PC-3 (cell line): Measurements from ENCODE around the gene SPIRE2. TPM values are rescaled to one million over a fixed set of nuclear protein-coding genes. Genes with fewer than 3 reads are reported as not detected.

Source experiments
- ATAC-seq: fragments of 200-7000 bp; cut with Tn5 transposase; 2 replicates; pipeline ENCODE4 v1.9.1; 2020; ENCODE audit warnings: mild to moderate bottlenecking, moderate library complexity
- BruUV-seq: library from RNA; stranded (reverse); fragments of 400-500 nt; replicated peaks from 2 replicates; lab custom pipeline; 2021; lab: Mats Ljungman, UMichigan
- CTCF ChIA-PET: fragments of 300-600 bp; sonication (Branson Sonifier 250); formaldehyde crosslinking; loops from one replicate; lab custom pipeline; 2022; ENCODE audit warnings: antibody characterized with exemption; lab: Charles Lee
- POLR2A ChIA-PET: fragments of 300-600 bp; sonication (Branson Sonifier 250); formaldehyde crosslinking; loops from one replicate; lab custom pipeline; 2022; ENCODE audit warnings: antibody characterized with exemption; ENCODE audit not compliant: unreplicated experiment; lab: Charles Lee
- DNase-seq: peaks from one replicate; pipeline ENCODE4 v3.0.0-alpha.2; 2015
- H2AFZ ChIP-seq: fragments of 300-600 bp; sonication (generic); 2 replicates; pipeline ENCODE4 v1.6.0; 2016; ENCODE audit warnings: antibody characterized with exemption, low read length
- H3F3A ChIP-seq: fragments of 300-600 bp; sonication (generic); one replicate; pipeline ENCODE4 v1.6.0; 2017; ENCODE audit warnings: antibody characterized with exemption, low read length, control low read depth, mild to moderate bottlenecking; ENCODE audit not compliant: unreplicated experiment
- H3K27ac ChIP-seq: fragments of 300-600 bp; sonication (generic); 2 replicates; pipeline ENCODE4 v1.5.1; 2016; ENCODE audit warnings: mild to moderate bottlenecking, low read length
- H3K27me3 ChIP-seq: fragments of 300-600 bp; sonication (generic); 2 replicates; pipeline ENCODE4 v1.6.1; 2016; ENCODE audit warnings: low read length, mixed read lengths
- H3K36me3 ChIP-seq: fragments of 300-600 bp; sonication (generic); 2 replicates; pipeline ENCODE4 v1.6.1; 2016; ENCODE audit warnings: low read depth, mixed run types, low read length, mixed read lengths
- H3K4me1 ChIP-seq: fragments of 300-600 bp; sonication (generic); 2 replicates; pipeline ENCODE4 v1.5.1; 2016; ENCODE audit warnings: low read length; ENCODE audit not compliant: insufficient read depth
- H3K4me2 ChIP-seq: fragments of 300-600 bp; sonication (generic); 2 replicates; pipeline ENCODE4 v1.6.0; 2016; ENCODE audit warnings: low read length
- H3K4me3 ChIP-seq: fragments of 300-600 bp; sonication (generic); 2 replicates; pipeline ENCODE4 v1.5.1; 2016; ENCODE audit warnings: mild to moderate bottlenecking, low read length, mixed read lengths
- H3K79me2 ChIP-seq: fragments of 300-600 bp; sonication (generic); 2 replicates; pipeline ENCODE4 v1.6.1; 2017; ENCODE audit warnings: low read length, mixed read lengths
- H3K9ac ChIP-seq: fragments of 300-600 bp; sonication (generic); 2 replicates; pipeline ENCODE4 v1.6.0; 2016; ENCODE audit warnings: mild to moderate bottlenecking, low read length
- H3K9me2 ChIP-seq: fragments of 300-600 bp; sonication (generic); replicated peaks from 2 replicates; pipeline ENCODE4 v1.6.1; 2016; ENCODE audit warnings: mixed run types, low read length, mixed read lengths
- H3K9me3 ChIP-seq: fragments of 300-600 bp; sonication (generic); 2 replicates; pipeline ENCODE4 v1.6.1; 2016; ENCODE audit warnings: low read length, mixed read lengths
- H4K20me1 ChIP-seq: fragments of 300-600 bp; sonication (generic); 2 replicates; pipeline ENCODE4 v1.6.1; 2016; ENCODE audit warnings: low read length, mixed read lengths
- EZH2 ChIP-seq: fragments of 300-600 bp; sonication (generic); IDR thresholded peaks from one replicate; pipeline ENCODE4 v1.6.1; 2017; ENCODE audit warnings: antibody characterized with exemption, mild to moderate bottlenecking, low read length; ENCODE audit not compliant: unreplicated experiment
- EZH2phosphoT487 ChIP-seq: fragments of 300-600 bp; sonication (generic); IDR thresholded peaks from 2 replicates; pipeline ENCODE4 v1.6.1; 2018; ENCODE audit warnings: mild to moderate bottlenecking, antibody characterized with exemption, low read length, borderline replicate concordance
- intact Hi-C: fragments of 100-400 bp; cut with micrococcal nuclease; formaldehyde crosslinking; loops from 2 replicates; pipeline ENCODE4 v1.9.0; 2023
- total RNA-seq: library from RNA; depleted of rRNA; stranded (reverse); fragments of >200 nt; gene quantifications from 2 replicates; pipeline ENCODE4 v1.2.3, GENCODE V29; 2014
- TF ChIP-seq, protein P1 (sequence below): fragments of 300-600 bp; sonication (generic); conservative IDR thresholded peaks from 2 replicates; pipeline ENCODE4 v1.5.1; 2017; ENCODE audit warnings: antibody characterized with exemption, low read depth, mild to moderate bottlenecking, low read length

Gene SPIRE2
- total RNA-seq, 1 experiment from 2014 or later, result 13.2 TPM

DNA sequence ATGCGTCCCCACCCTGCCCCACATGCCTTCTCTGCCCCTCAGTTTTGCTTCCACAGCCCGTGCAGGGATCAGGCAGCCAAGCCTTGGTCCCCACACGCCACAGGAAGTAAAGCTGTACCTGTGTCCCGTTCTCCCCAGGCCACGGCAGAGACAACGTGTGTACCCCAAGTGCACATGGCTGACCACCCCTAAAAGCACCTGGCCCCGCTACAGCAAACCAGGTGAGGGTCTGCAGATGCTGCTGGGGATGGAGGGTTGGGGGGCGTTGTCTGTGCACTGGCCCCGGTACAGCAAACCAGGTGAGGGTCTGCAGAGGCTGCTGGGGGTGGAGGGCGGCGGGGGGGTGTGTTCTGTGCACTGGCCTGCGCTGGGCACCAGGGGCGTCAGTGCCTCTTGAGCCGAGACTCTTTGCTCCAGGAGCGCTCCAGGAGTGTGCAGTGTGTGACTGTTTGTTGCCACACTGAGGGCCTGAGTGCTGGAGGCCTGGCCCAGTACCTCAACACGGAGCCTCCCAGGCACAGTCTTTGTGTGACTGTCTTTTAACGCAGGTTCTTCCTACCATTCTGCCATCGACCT, 63.9 kb downstream of the SPIRE2 start:
- intact Hi-C loops, result no loop called here
- Histone ChIP-seq H3K27me3 (no peaks in the 10 kb centered on the region), H2AFZ (no peak overlapping the region), H3K9ac (no peak overlapping the region), H3K79me2 (no peaks in the 10 kb centered on the region), H3K9me3 (no peaks in the 10 kb centered on the region), H4K20me1 (no peaks in the 10 kb centered on the region), H3K36me3 (peaks cover 7% of the 10 kb centered on the region; the same call in 1 of the 2 replicates), H3K27ac (no peak overlapping the region), H3K4me2 (no peak overlapping the region), H3K9me2 (no peaks in the 10 kb centered on the region), H3K4me3 (no peak overlapping the region), H3F3A (no peaks in the 10 kb centered on the region), H3K4me1 (no peaks in the 10 kb centered on the region)
- TF ChIP-seq EZH2phosphoT487 (no peak), EZH2 (no peak)
- TF ChIP-seq, protein P1, sequence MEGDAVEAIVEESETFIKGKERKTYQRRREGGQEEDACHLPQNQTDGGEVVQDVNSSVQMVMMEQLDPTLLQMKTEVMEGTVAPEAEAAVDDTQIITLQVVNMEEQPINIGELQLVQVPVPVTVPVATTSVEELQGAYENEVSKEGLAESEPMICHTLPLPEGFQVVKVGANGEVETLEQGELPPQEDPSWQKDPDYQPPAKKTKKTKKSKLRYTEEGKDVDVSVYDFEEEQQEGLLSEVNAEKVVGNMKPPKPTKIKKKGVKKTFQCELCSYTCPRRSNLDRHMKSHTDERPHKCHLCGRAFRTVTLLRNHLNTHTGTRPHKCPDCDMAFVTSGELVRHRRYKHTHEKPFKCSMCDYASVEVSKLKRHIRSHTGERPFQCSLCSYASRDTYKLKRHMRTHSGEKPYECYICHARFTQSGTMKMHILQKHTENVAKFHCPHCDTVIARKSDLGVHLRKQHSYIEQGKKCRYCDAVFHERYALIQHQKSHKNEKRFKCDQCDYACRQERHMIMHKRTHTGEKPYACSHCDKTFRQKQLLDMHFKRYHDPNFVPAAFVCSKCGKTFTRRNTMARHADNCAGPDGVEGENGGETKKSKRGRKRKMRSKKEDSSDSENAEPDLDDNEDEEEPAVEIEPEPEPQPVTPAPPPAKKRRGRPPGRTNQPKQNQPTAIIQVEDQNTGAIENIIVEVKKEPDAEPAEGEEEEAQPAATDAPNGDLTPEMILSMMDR, result no peak
- CTCF ChIA-PET, result no interaction called here
- POLR2A ChIA-PET, result no interaction called here
- DNase-seq (no peak), ATAC-seq (no peak)
- BruUV-seq, result no TSS peak

DNA sequence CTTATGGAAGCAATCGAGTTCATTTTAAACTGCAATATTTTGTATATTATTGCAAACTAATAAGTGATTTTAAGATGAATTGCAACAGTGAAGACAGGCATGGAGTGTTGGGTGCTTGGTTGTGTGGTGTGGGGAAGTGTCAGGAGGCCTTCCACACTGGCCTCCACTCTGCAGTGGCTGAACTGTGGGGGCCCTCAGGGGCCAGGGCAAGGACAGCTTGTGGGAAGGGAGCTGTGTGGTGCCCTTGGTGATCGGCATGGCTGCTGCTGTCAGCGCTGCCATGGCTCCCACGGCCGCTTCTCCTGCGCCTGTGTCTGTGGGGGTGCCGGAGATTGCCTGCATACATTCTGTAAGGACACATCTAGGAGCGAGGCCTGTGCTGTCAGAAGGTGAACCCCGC, 64.4 kb downstream of the SPIRE2 start:
- peaks cover 2% of the 10 kb centered on the region; the same call in 1 of the 2 replicates for H3K36me3 ChIP-seq
- no peaks in the 10 kb centered on the region for H3K4me1 ChIP-seq
- CTCF ChIA-PET, result no interaction called here
- no peak overlapping the region for H3K9ac ChIP-seq
- no peak overlapping the region for H2AFZ ChIP-seq
- intact Hi-C loops, result no loop called here
- TF ChIP-seq EZH2phosphoT487 (no peak), EZH2 (no peak)
- TF ChIP-seq, protein P1, result no peak
- no peaks in the 10 kb centered on the region for H3K79me2 ChIP-seq
- BruUV-seq, result no TSS peak
- H3K27ac ChIP-seq, result no peak overlapping the region
- H3F3A ChIP-seq, result no peaks in the 10 kb centered on the region
- ATAC-seq, result no peak
- no peaks in the 10 kb centered on the region for H4K20me1 ChIP-seq
- no peaks in the 10 kb centered on the region for H3K9me2 ChIP-seq
- POLR2A ChIA-PET, result no interaction called here
- no peak overlapping the region for H3K4me3 ChIP-seq
- no peaks in the 10 kb centered on the region for H3K9me3 ChIP-seq
- H3K27me3 ChIP-seq, result no peaks in the 10 kb centered on the region
- no peak for DNase-seq
- no peak overlapping the region for H3K4me2 ChIP-seq

DNA sequence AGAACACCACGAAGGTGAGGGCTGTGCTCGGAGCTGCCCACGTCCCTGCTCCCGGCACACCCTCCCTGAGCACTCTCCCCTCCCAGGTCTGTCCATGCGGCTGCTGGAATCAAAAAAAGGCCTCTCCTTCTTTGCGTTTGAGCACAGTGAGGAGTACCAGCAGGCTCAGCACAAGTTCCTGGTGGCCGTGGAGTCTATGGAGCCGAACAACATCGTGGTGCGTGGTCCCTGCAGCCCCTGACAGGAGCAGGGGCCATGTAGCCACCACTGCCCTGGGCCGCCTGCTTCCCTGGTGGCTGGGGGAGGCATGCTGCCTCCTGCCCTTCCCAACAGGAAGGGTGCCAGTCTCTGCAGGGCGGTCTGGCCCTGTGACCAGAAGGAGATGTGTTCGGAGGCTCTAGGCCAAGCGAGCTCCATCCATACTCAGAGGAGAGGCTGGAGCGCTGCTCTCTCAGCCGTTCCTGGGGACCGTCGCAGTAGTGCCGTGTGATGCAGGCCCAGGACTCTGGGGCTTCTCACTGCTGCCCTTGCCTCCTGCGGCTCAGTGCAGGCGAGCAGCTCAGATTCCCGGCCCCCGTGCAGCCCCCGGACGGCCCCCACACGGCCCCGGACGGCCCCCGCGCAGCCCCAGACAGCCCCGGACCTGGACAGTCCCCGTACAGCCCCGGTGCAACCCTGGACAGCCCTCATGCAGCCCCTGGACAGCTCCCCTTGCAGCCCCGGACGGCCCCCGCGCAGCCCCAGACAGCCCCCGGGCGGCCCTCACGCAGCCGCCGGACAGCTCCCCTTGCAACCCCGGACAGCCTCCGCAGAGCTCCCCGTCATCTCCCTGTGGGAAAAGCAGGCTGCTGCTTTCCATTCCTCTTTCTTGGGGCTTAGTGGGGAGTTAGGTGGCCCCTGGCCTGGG, 65.6 kb downstream of the SPIRE2 start:
- Histone ChIP-seq H3K4me2 (no peak overlapping the region), H3K9me3 (no peaks in the 10 kb centered on the region), H3K27ac (no peak overlapping the region), H3K4me3 (no peak overlapping the region), H2AFZ (no peak overlapping the region), H3K36me3 (peaks cover 2% of the 10 kb centered on the region; the same call in 1 of the 2 replicates), H3F3A (no peaks in the 10 kb centered on the region), H3K9ac (no peak overlapping the region), H3K27me3 (no peaks in the 10 kb centered on the region), H3K4me1 (no peaks in the 10 kb centered on the region), H3K9me2 (no peaks in the 10 kb centered on the region), H4K20me1 (no peaks in the 10 kb centered on the region), H3K79me2 (no peaks in the 10 kb centered on the region)
- CTCF ChIA-PET, result no interaction called here
- TF ChIP-seq EZH2 (no peak), EZH2phosphoT487 (no peak)
- TF ChIP-seq, protein P1, result no peak
- intact Hi-C loops, result no loop called here
- no peak for ATAC-seq
- no peak for DNase-seq
- POLR2A ChIA-PET, result no interaction called here
- no TSS peak for BruUV-seq
